ENCODE results near the gene NISCH. TPM values are rescaled to one million over a fixed set of nuclear protein-coding genes. Genes with fewer than 3 reads are reported as not detected.

NISCH gene
- 226 TPM for total RNA-seq

GRCh38 chr3:52455283-52456168 is at the start of gene NISCH:
NISCH (plus strand) TSS chr3:52455604; CDS start chr3:52455642, 38 bp downstream.

GRCh38 chr3:52444860-52445793 is 10.3 kb upstream of the NISCH start, which contains the start of gene SEMA3G:
SEMA3G (minus strand) TSS chr3:52445103; CDS start chr3:52445027, 76 bp downstream.

GRCh38 chr3:52453496-52454249 is 1.7 kb upstream of the NISCH start, which contains the start of gene TNNC1:
TNNC1 (minus strand) TSS chr3:52454041; CDS start chr3:52454015, 26 bp downstream.

GRCh38 chr3:52494886-52495495 is 39.6 kb downstream of the NISCH start, which contains the start of gene STAB1:
STAB1 (plus strand) TSS chr3:52495338; CDS start chr3:52495414, 76 bp downstream.

GRCh38 chr3:52533623-52534280 is 78.3 kb downstream of the NISCH start, which contains the start of gene NT5DC2:
NT5DC2 (minus strand) TSS chr3:52533857; CDS start chr3:52533737, 120 bp downstream.

GRCh38 chr3:52536369-52537164 is 81.2 kb downstream of the NISCH start, which contains the start of gene UQCC5:
UQCC5 (plus strand) TSS chr3:52536605; CDS start chr3:52536756, 151 bp downstream.

Other genes with a start within 250 kb of the NISCH start
- not detected for gene TLR9, start 230.0 kb upstream of the NISCH start, total RNA-seq
- gene TWF2, start 216.4 kb upstream of the NISCH start, total RNA-seq = 25.1 TPM
- gene PPM1M, start 209.8 kb upstream of the NISCH start, total RNA-seq = 10.6 TPM
- 104 TPM for gene WDR82, start 177.0 kb upstream of the NISCH start, total RNA-seq
- gene GLYCTK, start 167.8 kb upstream of the NISCH start, total RNA-seq = 6.5 TPM
- gene DNAH1, start 139.3 kb upstream of the NISCH start, total RNA-seq = 9.0 TPM
- gene BAP1, start 45.6 kb upstream of the NISCH start, total RNA-seq = 58.4 TPM
- 7.1 TPM for gene PHF7, start 44.9 kb upstream of the NISCH start, total RNA-seq
- 9.6 TPM for gene SEMA3G, start 10.5 kb upstream of the NISCH start, total RNA-seq
- 105 TPM for gene TNNC1, start 1.6 kb upstream of the NISCH start, total RNA-seq
- gene STAB1, start 39.7 kb downstream of the NISCH start, total RNA-seq = 53.9 TPM
- gene NT5DC2, start 78.3 kb downstream of the NISCH start, total RNA-seq = 62.9 TPM
- 2.5 TPM for gene UQCC5, start 81.0 kb downstream of the NISCH start, total RNA-seq
- gene PBRM1, start 230.3 kb downstream of the NISCH start, total RNA-seq = 193 TPM
- 96.2 TPM for gene GNL3, start 230.4 kb downstream of the NISCH start, total RNA-seq